HG03139 (cell line): ENCODE results near the gene CCL2.
"Not testable (repeated sequence)": the region's sequence is repeated elsewhere in the genome, so short reads cannot be mapped to it uniquely, and the experiment has no call there.

ENCODE experiments used
- ATAC-seq: cut with Tn5 transposase; IDR thresholded peaks from one replicate; pipeline ENCODE4 v1.9.1; 2021; ENCODE audit not compliant: unreplicated experiment

The CCL2 gene

DNA sequence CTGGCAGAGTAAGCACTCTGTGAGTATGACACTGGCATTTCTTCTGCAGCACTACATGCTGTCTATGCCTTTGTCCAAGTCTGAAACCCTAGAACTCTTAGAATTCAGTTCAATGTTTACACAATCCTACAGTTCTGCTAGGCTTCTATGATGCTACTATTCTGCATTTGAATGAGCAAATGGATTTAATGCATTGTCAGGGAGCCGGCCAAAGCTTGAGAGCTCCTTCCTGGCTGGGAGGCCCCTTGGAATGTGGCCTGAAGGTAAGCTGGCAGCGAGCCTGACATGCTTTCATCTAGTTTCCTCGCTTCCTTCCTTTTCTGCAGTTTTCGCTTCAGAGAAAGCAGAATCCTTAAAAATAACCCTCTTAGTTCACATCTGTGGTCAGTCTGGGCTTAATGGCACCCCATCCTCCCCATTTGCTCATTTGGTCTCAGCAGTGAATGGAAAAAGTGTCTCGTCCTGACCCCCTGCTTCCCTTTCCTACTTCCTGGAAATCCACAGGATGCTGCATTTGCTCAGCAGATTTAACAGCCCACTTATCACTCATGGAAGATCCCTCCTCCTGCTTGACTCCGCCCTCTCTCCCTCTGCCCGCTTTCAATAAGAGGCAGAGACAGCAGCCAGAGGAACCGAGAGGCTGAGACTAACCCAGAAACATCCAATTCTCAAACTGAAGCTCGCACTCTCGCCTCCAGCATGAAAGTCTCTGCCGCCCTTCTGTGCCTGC, at the start of gene CCL2:
Gene CCL2, plus strand, starts transcription at position 635 of the 730 bp plus-strand sequence. Its CDS starts 65 bp downstream, at position 700.
- ATAC-seq: no peak

DNA sequence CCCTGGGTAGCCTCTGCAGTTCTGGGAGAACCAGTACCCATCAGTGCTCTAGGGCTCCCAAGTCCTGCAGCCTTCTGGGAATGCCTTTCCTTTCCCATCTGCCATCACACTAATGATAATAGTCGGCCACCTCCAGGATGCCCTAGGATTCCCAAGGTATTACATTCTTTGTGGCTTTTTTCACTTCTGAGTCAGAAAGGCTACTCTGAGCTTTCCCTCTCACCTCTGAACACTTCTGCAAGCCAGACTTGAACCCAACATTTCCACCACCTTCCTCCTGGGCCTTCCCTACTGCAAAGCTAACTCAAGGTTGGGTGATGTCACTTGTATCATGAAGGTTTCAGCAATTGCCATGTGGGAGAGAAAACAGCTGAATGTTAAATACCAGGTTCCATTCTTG, 49.7 kb upstream of the CCL2 start:
- ATAC-seq: no peak

DNA sequence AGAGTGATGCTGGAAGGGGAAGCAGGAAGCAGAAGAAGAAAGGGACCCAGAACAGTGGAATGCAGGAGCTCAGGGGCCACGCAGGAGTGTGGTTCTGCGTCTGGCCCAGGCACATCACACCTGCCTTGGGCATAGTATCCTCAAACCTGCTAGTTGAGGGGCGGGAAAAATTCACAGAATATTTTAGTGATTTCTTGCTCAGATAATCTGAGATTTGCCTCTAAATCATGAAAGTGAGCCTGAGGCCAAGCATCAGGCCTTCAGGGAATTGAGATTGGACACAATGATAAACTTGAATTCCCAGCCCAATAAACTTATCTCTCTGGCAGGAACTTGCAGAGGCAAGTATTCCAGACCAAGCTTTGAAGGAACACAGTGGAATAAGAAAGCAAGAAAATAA, 48.5 kb upstream of the CCL2 start:
- no peak for ATAC-seq

DNA sequence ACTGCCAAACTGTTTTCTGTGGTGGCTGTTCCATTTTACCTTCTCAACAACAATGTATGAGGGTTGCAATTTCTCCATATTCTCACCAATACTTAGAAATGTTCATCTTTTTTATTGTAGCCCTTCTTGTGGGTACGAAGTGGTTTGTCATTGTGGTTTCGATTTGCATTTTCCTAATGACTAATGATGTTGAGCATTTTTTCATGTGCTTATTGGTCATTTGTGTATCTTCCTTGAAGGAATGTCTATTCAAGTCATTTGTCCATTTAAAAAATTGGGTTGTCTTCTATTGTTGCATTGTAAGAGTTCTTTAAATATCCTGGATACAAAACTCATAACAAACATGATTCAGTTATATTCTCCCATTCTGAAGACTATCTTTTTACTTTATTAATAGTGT, 47.5 kb upstream of the CCL2 start:
- ATAC-seq: no peak

DNA sequence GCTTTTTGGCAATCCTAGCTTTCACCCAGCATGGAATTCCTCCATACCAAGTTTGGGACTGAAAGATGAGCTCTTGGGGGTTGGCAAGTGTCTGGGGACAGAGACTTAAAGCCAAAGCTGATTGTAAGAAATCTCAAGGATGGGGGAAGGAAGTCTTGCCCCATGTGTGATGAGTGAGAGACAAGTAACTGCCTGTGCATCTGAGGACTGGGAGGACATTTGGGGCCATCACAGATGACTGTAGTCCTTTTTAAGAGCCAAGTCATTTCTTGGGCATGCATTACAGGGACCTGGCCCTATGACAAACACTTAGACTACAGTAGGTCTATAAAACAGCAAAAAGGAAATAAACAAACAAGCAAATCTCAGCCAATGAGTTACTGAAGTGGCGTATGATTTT, 36.3 kb upstream of the CCL2 start:
- ATAC-seq: no peak

DNA sequence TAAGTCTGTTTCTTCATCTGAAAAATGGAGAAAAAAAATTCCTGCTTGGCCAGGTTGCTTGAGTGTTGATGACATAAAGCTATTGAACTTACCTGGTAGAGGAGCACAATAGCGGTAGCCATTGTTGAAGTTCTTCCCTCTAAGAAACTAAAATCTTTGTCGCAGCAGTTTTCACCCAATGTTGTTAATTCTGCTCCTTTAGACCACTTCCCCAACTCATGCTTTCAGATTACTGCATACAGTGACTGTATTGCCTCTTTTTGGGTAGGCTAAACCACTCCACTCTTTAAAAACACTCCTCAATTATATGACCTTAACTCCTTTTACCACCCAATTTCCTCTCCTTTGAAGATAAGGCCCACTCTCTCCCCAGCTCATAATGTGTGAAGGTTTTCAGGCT, 35.7 kb upstream of the CCL2 start:
- no peak for ATAC-seq

DNA sequence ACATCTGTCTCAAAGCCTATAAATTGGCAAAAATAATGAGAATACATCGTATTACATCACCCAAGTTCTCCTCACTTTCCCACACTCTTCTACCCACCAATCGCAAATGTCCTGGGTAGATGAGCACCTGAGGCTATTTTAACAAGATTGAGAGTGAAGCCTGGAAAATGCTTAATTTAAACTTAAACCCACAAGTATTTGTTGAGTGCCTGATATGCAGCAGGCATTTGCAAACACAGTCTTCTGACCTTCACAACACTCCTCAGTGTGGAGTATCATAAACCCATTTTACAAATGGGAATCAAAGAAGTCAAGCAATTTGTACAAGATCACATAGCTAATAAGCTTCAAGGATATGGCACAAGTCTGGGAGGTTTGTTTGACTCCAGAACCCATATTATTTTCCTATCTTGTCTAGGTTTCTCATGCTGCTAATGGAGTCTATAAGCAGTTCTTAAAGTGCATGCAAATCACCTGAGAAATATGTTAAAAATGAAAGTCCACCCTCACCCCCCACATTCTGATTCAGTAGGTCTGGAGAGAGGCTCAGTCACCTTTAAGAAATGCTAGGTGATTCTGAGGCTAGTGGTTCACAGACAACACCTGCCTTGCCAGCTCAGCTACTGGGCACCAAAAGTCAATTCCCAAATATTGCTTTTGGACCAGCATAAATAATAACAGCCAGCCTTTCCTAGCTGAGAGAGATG, 34.9 kb upstream of the CCL2 start:
- no peak for ATAC-seq

DNA sequence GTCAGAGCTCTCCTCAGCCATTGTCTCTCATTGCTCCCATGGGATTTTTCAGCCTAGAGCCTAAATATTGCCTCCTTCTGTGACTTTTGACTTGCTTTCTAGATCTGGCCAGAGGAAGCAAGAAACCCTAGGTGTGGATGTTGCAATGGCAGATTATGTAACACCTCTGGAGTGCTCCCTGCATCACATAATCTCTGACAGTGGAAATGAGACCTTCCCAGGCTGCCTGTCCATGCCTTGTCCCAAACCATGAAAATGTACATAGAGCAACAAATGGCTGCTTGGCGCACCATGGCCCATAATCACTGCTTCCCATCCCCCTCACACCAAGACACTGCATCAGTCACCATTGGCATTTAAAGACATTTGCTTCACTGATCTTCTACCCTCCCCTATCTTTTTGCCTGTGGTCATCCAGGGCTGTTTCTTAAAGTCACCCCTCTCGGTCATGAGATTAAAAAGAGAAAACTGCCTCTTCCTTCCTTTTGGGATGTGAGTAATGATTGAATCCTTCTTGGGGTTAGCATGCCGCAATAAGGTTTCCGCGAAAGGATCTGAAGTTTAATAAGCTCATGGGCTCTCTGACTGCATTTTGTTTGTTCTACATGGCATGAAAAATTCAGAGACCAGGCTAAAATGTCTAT, 34.2 kb upstream of the CCL2 start:
- ATAC-seq: no peak

DNA sequence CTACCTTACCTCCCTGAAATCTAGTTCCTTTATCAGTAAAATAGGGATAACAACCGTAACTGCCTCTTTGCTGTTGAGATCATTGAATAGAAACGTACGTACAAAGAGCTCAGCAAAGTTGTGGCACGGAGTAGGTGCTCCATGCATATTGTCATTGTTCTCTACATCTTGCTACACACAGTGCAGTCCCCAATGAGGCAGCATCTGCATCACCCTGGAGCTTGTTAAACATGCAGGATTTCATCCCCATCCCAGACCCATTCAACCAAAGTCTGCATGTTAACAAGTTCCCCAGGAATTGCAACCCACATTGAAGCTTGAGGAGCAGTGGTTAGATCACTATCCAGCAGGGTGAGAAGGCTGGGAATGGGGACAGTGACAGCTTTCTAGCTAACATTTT, 33.7 kb upstream of the CCL2 start:
- no peak for ATAC-seq

DNA sequence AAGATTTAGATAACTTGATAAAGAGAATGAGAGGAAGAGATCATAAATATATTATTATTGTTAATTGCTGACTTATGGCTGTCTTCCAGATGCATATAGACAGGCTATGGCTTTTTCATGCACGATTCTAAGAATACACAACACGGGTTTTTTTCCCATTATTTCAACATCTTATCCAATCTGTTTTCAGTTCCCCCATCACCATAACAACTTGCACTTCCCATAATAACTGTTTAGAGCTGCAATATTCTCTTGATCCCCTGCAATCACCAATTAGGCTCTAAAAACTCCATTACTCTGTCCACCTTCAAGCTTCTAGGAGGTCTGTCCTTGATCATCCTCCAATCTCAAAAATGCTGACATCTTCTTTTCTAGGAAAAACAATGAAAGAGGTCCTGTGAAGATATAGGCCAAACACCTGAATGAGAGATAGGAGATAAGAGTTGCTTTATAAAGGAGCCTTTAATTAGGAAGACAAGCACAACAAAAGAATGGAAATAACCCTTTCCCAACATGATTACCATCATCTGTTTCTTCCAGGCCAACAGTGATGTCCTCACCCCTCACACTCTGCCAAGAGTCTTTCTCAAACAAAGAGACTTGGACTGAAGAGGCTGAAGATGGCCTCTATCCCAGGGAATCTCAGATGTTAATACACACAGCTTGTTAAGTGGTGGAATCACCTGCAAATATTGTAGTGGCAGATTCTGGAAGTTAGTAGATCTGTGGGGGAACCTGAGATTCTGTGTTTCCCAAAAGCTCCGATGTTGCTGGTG, 32.2 kb upstream of the CCL2 start:
- ATAC-seq: no peak

DNA sequence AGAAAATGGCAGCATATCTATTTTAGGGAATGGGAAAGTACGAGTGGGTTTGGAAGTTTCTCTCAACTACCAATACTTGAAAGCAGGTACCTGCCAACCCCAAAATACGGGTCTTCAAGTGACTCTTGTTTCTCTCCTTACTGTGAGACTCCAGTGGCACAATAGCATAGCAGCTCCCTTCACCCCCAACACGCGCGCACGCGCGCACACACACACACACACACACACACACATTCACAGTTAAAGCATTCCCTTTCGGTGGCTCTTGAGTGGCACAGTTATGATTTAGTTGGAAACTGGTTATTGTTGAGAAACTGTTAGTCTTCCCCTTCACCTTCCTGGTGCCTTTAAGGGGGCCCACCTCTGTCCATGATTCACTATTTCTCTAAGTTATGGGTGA, 30.0 kb upstream of the CCL2 start:
- ATAC-seq: no peak

DNA sequence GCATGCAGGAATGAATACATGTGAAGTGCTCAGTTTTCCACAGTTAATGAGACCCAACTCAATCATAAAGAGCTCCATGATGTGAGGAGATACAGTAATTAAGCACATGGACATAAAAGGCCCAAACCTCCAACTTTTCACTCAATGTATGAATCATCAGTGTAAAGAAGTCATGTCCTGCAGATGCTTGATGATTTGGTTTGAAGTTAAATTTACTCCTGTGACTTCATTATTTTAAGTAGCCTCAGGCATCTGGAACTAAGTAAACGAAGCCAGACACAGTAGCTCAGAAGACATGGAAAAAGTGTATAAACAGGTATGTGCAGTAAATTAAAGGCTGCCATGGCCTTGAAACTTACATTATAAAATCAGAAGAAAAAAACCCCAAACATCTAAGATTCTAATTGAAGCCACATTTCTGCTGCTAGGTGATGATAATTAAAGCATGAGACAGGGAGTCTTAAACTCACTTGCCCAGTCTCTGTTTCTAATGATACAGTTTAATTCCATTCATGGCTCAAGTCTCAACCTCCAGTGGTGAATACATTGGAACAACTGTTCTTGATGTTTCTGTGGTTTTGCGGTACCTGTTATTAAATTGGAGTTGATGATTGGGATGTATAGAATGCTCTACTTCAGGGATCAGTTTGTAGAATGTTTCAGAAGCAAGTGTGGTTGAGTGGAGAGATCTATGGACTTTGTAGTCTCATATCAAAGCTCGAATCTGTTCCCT, 28.9 kb upstream of the CCL2 start:
- ATAC-seq: no peak

DNA sequence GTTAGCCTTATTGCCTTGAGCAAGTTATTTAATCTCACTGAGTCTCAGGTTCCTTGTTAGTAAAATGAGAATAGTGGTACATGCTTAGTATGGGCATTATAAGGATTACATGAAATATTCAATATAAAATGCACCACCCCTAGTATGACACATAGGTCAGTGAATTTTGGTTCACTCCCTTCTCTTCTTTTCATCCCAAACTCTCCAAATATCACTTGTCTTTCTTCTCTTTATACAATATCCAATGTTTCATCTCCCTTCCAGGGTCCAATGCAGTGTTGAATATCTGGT, 28.4 kb upstream of the CCL2 start:
- no peak for ATAC-seq

DNA sequence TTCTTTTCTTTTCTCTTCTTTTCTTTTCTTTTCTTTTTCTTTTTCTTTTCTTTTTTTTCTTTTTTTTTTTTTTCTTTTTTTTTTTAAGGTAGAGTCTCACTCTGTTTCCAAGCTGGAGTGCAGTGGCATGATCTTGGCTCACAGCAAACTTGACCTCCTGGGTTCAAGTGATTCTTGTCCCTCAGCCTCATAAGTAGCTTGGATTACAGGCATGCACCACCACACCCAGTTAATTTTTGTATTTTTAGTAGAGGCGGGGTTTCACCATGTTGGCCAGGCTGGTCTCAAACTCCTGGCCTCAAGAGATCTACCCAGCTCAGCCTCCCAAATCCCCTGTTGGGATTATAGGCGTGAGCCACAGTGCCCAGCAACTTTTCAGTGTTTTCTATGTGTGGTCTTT, 27.8 kb upstream of the CCL2 start:
- not testable (repeated sequence) for ATAC-seq

DNA sequence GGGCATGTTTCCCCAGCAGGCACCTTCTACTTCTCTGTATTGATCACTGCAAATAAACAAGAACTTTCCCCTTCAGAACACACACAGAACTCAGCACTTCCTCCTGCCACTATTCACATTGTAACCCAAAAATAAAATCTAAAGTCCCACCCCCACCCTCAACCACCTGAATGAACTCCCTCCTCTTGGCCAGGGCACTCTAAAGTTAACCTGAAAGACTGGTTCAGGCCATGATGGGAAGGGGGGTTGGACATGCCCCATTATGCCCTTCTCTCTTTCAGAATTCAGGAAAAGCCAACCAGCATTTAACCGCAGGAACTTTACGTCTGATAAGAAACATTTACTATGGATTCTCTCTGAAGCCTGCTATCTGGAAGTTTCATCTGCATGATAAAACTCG, 27.4 kb upstream of the CCL2 start:
- ATAC-seq: no peak

DNA sequence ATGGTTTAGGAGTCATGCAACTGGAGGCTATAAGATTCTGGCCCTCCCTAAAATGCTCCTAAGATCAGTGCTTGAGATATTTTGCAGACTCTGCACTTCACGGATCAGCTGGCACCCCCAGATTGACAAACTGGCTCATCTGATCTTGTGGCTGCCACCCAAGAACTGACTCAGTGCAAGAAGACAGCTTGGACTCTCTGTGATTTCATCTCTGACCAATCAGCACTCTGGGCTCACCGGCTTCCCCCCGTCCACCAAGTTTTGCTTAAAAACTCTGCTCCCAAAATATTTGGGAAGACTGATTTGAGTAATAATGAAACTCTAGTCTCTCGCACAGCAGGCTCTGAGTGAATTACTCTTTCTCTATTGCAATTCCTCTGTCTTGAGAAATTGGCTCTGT, 26.3 kb upstream of the CCL2 start:
- ATAC-seq: no peak

DNA sequence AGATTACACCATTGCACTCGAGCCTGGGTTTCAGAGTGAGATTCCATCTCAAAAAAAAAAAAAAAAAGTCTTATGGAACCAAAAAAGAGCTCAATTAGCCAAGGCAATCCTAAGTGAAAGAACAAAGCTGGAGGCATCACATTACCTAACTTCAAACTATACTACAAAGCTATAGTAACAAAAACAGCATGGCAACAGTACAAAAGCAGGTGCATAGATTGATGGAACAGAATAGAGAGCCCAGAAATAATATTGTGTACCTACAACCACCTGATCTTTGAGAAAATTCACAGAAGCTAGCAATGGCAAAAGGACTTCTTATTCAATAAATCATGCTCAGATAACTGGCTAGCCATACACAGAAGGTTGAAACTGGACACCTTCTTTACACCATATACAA, 24.7 kb upstream of the CCL2 start:
- ATAC-seq: no peak

DNA sequence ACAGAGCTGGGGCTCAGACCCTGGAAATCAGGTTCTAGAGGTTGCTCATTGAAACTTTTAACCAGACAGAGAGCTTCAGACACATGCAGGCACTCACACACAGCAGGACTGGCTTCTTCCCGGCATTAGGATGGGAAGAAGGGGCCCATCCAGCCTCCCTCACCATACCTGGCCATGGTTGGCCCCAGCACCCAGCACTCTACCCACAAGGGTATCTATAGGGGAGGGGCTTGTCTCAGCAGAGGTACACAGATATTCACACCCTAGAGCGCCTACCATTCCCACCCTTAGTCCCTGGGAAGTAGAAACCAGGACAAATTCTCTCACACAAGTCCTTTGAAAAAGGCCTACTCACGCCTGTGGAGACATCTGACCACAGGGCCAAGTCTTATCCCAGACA, 20.5 kb upstream of the CCL2 start:
- ATAC-seq: no peak

DNA sequence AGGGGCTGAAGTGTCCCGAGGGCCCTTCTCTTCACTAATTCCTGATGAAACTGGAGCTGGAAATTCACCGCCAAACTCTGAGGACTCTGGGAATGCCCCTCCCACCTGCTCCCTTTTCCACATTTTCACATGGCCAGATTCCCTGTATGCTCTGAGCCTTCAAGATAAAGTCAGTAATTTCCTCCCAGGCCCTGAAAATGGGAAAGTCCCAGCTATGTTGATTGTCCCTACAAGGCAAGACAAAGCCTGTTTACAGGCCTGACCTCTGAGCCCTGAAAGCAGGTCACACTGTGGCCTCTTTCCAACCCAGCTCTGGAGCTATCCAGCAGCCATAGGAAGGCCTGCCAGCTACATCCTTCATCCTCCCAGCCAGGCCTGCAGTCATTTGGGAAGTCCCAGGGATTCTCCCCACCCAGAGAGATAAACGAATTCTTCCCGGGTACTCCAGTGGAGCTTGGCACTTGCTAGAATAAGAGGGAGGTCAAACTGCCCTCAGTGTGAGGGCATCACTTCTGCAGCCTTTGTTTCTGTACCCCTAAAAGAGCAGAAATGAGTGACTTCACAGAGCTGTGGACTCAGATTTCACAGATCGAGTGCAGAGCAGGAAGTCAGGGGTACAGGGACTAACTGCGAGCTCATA, 19.6 kb upstream of the CCL2 start:
- ATAC-seq: no peak

DNA sequence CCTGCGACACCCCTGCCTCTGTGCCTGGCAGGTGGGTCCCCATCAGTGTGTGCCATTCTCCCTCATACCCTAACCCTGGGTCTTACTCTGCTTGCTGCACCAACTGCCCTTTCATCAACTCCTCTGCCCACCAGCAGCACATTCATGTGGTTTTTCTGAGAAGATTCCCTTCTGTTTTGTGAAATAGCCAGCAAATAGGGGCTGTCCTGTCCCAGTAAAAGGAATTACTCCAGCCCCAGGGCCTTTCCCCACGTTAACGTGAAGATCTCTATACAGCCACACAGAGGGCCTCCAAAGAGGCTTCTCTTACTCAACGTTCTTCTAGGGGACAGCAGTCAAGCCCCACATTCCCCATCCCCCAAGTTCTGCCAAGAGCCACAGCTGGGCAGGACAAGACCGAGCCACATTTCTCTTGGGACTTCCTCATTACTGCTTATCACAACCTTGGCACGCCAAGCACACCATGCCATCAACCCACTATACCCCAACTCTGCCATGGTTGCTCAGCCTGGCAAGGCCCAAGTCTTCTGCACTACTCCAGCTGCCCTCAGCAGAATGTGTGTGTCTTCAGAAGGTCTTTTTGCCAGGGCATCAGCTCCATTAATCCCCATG, 18.7 kb upstream of the CCL2 start:
- no peak for ATAC-seq
